A549 (cell line): ENCODE data around the gene MRPL30. TPM values are rescaled to one million over a fixed set of nuclear protein-coding genes. Genes with fewer than 3 reads are reported as not detected.

Source experiments
- ATAC-seq, 2 experiments: fragments of 200-7000 bp in 1 of 2; fragments of >200 bp in 1 of 2; cut with Nextera tagmentation in 1 of 2; cut with Tn5 transposase in 1 of 2; 3 replicates each; pipeline versions ENCODE4 v1.8.0 to v1.9.1; 2018 to 2020; ENCODE audit warnings: mild to moderate bottlenecking in 1 of 2, moderate library complexity in 1 of 2
- CTCF ChIA-PET: fragments of 300-600 bp; sonication (Branson Sonifier 250); formaldehyde crosslinking; extraction: SDS; loops from one replicate; lab custom pipeline; 2021; ENCODE audit warnings: antibody characterized with exemption, inconsistent platforms; lab: Yijun Ruan, JAX
- POLR2A ChIA-PET: fragments of 350-600 bp; formaldehyde crosslinking; extraction: SDS; loops from one replicate; lab custom pipeline; 2021; ENCODE audit warnings: antibody characterized with exemption, inconsistent platforms; lab: Yijun Ruan, JAX
- DNase-seq, 2 experiments: peaks; one replicate each; pipeline versions ENCODE4 v3.0.0 to v3.0.0-alpha.2; 2011 to 2016; ENCODE audit warnings: low read depth in 1 of 2, low spot score in 1 of 2
- FAIRE-seq: peaks from 2 replicates; lab custom pipeline; 2011; peaks lifted over from hg19 to GRCh38; lab: Jason Lieb, UNC
- H3K27ac ChIP-seq, 2 experiments: fragments of >200 bp; sonication (Bioruptor Twin); formaldehyde crosslinking; 3 replicates each; pipeline ENCODE4 v1.5.1; 2016 to 2017
- H3K4me1 ChIP-seq: fragments of >200 bp; sonication (Bioruptor Twin); formaldehyde crosslinking; 3 replicates; pipeline ENCODE4 v1.6.1; 2016
- H3K4me2 ChIP-seq: fragments of >200 bp; sonication (Bioruptor Twin); formaldehyde crosslinking; 3 replicates; pipeline ENCODE4 v1.6.1; 2016
- H3K4me3 ChIP-seq: fragments of >200 bp; sonication (Bioruptor Twin); formaldehyde crosslinking; 3 replicates; pipeline ENCODE4 v1.5.1; 2016
- H3K9me3 ChIP-seq: fragments of >200 bp; sonication (Bioruptor Twin); formaldehyde crosslinking; 3 replicates; pipeline ENCODE4 v1.6.1; 2016
- CBX8 ChIP-seq: fragments of 200-600 bp; sonication (generic); IDR thresholded peaks from 2 replicates; pipeline ENCODE4 v1.6.1; 2016
- CHD2 ChIP-seq: fragments of 150-350 bp; IDR thresholded peaks from 2 replicates; pipeline ENCODE4 v1.6.1; 2014; ENCODE audit warnings: low read length; ENCODE audit not compliant: partially characterized antibody
- CHD4 ChIP-seq: fragments of 200-600 bp; sonication (generic); IDR thresholded peaks from 2 replicates; pipeline ENCODE4 v1.6.1; 2016; ENCODE audit warnings: antibody characterized with exemption, mild to moderate bottlenecking, borderline replicate concordance
- EHF ChIP-seq: fragments of 250-450 bp; sonication (Bioruptor Pico); IDR thresholded peaks from 2 replicates; pipeline ENCODE4 v1.5.0; 2020; ENCODE audit warnings: mild to moderate bottlenecking
- EP300 ChIP-seq, 2 experiments: fragments of >200 bp; sonication (Bioruptor Twin); formaldehyde crosslinking; IDR thresholded peaks; 2 replicates in 1 of 2; 3 replicates in 1 of 2; pipeline ENCODE4 v1.6.1; 2016 to 2017
- ESRRA ChIP-seq: fragments of 150-350 bp; IDR thresholded peaks from 2 replicates; pipeline ENCODE4 v1.6.1; 2014; ENCODE audit warnings: mild to moderate bottlenecking, low read length, borderline replicate concordance
- FOSL2 ChIP-seq, 2 experiments: fragments of 450-650 bp in 1 of 2; fragments of >200 bp in 1 of 2; sonication (Bioruptor Twin) in 1 of 2; formaldehyde crosslinking; IDR thresholded peaks; 2 replicates each; pipeline versions ENCODE4 v1.5.0 to v1.6.1; 2016 to 2020; ENCODE audit warnings: mild to moderate bottlenecking in 1 of 2, moderate library complexity in 1 of 2
- HEYL ChIP-seq: fragments of 250-450 bp; sonication (Bioruptor Pico); IDR thresholded peaks from 2 replicates; pipeline ENCODE4 v1.8.0; 2021; ENCODE audit warnings: mild to moderate bottlenecking, moderate library complexity
- HOXB5 ChIP-seq: fragments of 250-450 bp; sonication (Bioruptor Pico); IDR thresholded peaks from 2 replicates; pipeline ENCODE4 v1.5.0; 2020; ENCODE audit warnings: mild to moderate bottlenecking, moderate library complexity
- MYC ChIP-seq: IDR thresholded peaks from 2 replicates; pipeline ENCODE4 v1.6.1; 2012; ENCODE audit warnings: mild to moderate bottlenecking, inconsistent platforms, low read length, improper control_type of control experiment, borderline replicate concordance
- NFE2L2 ChIP-seq: fragments of 150-350 bp; conservative IDR thresholded peaks from 2 replicates; pipeline ENCODE4 v1.6.1; 2014; ENCODE audit warnings: low read length
- NPAS2 ChIP-seq: fragments of 250-450 bp; sonication (Bioruptor Pico); IDR thresholded peaks from 2 replicates; pipeline ENCODE4 v1.8.0; 2022; ENCODE audit warnings: mild to moderate bottlenecking, moderate library complexity, borderline replicate concordance
- PHF8 ChIP-seq: fragments of 200-600 bp; sonication (generic); IDR thresholded peaks from 2 replicates; pipeline ENCODE4 v1.6.1; 2016; ENCODE audit warnings: low read depth, mild to moderate bottlenecking, antibody characterized with exemption, moderate library complexity, borderline replicate concordance
- RNF2 ChIP-seq: fragments of 200-600 bp; sonication (generic); IDR thresholded peaks from 2 replicates; pipeline ENCODE4 v1.6.1; 2016; ENCODE audit warnings: low read depth, mild to moderate bottlenecking, antibody characterized with exemption, moderate library complexity, borderline replicate concordance
- ZC3H11A ChIP-seq: fragments of 450-650 bp; IDR thresholded peaks from 2 replicates; pipeline ENCODE4 v1.6.1; 2014; ENCODE audit warnings: antibody characterized with exemption, mild to moderate bottlenecking
- ZFP36 ChIP-seq: fragments of 450-650 bp; IDR thresholded peaks from 2 replicates; pipeline ENCODE4 v1.6.1; 2014; ENCODE audit warnings: borderline replicate concordance; ENCODE audit not compliant: partially characterized antibody
- ZSCAN20 ChIP-seq: fragments of 250-450 bp; sonication (Bioruptor Pico); IDR thresholded peaks from 2 replicates; pipeline ENCODE4 v1.8.0; 2022; ENCODE audit warnings: mild to moderate bottlenecking, moderate library complexity
- WGBS: methylation state at CpG from one replicate; pipeline ENCODE4 v1.1.6; 2017; ENCODE audit errors: missing lambda C conversion rate; 5-methylcytosine and 5-hydroxymethylcytosine counted together
- polyA plus RNA-seq, 4 experiments: library from polyadenylated mRNA; depleted of rRNA in 3 of 4; stranded (reverse); fragments of >200 nt; fragmentation: RNase III in 1 of 4; extraction: RNeasy Plus Mini Kit Qiagen cat#74134 plus additional on column Dnase treatment in 1 of 4; gene quantifications; 2 replicates in 3 of 4; 3 replicates in 1 of 4; pipeline ENCODE4 v1.2.3, GENCODE V29; 2011 to 2017
- TF ChIP-seq, protein P1 (sequence below): fragments of 250-450 bp; sonication (Bioruptor Pico); IDR thresholded peaks from 2 replicates; pipeline ENCODE4 v1.5.0; 2021; ENCODE audit warnings: mild to moderate bottlenecking, moderate library complexity, borderline replicate concordance
- TF ChIP-seq, protein P2 (sequence below): fragments of >200 bp; sonication (Bioruptor Twin); formaldehyde crosslinking; IDR thresholded peaks from 3 replicates; pipeline ENCODE4 v1.6.1; 2016
- TF ChIP-seq, protein P3 (sequence below): IDR thresholded peaks from 2 replicates; pipeline ENCODE4 v1.6.1; 2012; ENCODE audit warnings: low read depth, borderline replicate concordance
- TF ChIP-seq, protein P4 (sequence below): IDR thresholded peaks from 2 replicates; pipeline ENCODE4 v1.6.1; 2012
- TF ChIP-seq, protein P5 (sequence below): fragments of 200-600 bp; sonication (generic); IDR thresholded peaks from 2 replicates; pipeline ENCODE4 v1.6.1; 2016; ENCODE audit warnings: antibody characterized with exemption, mild to moderate bottlenecking, moderate library complexity

MRPL30 gene
- polyA plus RNA-seq, 2 of the 4 experiments (the other 2 are of a cell fraction), result 40.0 to 43.5 TPM

DNA sequence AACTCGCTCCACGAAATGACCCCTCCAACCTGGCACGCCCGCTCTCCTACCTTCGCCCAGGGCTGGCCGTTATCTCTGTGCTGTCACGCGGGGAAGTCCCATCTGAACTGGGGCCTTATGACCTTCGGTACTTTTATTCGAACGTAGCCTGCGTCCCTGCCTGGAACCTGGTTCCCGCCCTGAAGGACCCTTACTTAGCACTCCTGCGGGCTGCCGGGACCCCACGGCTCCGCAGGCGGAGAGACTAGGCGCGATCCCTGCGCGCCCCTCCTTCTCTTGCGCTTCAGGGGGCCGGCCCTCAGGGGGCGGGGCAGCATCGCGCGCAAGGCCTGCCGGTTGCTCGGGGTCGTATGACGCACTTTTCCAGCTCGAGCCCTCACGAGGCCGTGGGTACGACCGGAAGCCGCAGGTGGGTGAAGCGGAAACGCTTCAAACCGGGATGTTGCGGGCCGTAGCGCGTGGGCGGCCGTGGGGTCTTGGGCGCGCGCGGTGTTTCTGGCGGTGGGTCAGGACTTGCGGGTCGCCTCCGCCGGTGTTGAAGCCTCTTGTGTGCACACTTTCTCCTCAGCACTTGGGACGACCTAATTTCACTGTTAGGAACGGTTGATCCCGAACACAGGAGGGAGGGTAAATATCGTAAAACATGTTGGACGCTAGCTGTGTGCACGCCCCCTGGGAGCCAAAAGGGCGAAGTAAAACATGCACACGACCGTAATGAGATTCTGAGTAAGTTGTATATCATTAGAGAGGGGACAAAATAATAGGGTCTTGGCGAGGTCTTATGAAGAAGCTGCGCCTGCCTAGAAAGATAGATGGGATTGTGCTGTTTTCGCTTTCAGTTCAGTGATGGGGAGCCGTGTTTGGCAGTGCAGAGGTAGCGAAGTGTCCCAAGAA, 26.1 kb upstream of the MRPL30 start, which contains the start of the genes LIPT1 and TSGA10 (continued):
- no peak for TF ChIP-seq RNF2
- TF ChIP-seq, protein P1, sequence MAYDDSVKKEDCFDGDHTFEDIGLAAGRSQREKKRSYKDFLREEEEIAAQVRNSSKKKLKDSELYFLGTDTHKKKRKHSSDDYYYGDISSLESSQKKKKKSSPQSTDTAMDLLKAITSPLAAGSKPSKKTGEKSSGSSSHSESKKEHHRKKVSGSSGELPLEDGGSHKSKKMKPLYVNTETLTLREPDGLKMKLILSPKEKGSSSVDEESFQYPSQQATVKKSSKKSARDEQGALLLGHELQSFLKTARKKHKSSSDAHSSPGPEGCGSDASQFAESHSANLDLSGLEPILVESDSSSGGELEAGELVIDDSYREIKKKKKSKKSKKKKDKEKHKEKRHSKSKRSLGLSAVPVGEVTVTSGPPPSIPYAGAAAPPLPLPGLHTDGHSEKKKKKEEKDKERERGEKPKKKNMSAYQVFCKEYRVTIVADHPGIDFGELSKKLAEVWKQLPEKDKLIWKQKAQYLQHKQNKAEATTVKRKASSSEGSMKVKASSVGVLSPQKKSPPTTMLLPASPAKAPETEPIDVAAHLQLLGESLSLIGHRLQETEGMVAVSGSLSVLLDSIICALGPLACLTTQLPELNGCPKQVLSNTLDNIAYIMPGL (CRISPR knock-in tag), result no peak
- no peak for TF ChIP-seq EHF (CRISPR knock-in tag)
- TF ChIP-seq, all 56 proteins: peak for 12

DNA sequence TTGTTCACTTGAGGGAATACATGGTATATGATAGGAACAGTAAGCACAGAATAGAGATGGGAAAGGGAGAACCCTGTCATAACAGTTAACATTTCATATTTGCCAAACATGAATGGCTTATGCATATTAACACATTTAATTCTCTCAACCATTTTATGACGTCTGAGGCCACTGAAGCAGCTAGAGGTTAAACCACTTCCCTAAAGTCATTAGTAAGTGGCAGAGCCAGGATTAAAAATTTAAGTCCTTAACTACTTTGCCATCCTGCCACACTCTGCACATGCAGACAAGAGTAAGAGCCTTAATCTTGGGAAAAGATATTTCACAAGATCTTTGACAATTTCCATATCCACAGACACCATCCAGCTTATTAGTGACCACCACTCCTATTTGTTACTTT, 24.1 kb upstream of the MRPL30 start:
- POLR2A ChIA-PET, result no interaction called here

DNA sequence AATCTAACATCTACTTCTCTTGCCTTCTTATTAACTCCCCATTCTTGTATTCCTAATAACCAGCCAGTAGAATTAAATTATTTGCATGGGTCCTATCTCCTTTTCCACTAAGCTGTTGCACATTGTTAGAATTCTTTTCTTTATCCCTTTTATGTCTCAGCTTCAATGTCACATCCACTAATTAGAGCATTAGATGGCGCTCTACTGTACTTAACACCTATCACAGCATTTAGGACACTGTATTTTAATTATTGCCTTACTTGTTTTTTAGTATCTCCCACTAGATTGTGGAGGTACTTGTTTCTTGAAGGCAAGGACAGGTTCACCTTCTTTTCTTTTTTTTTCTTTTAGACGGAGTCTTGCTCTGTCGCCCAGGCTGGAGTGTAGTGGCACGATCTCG, 22.4 kb upstream of the MRPL30 start:
- 95% methylated on average over 5 of the region's 5 CpGs for WGBS
- FAIRE-seq (no peak), ATAC-seq (no peak), DNase-seq (no peak)
- H3K9me3 ChIP-seq, result no peaks in the 10 kb centered on the region
- H3K4me3 ChIP-seq, result no peak overlapping the region
- CTCF ChIA-PET, result interaction anchor here (1.9 kb wide), 1 partner anchor 14 kb away, joined by 6 read pairs; no protein-coding TSS in a partner anchor
- POLR2A ChIA-PET, result no interaction called here
- H3K4me2 ChIP-seq, result no peak overlapping the region
- H3K27ac ChIP-seq, result no peak overlapping the region
- H3K4me1 ChIP-seq, result peaks cover 9% of the 10 kb centered on the region; the same call in 1 of the 3 replicates
- TF ChIP-seq ZFP36 (no peak), ZC3H11A (no peak), ESRRA (no peak), ZSCAN20 (CRISPR knock-in tag) (no peak), CBX8 (no peak), FOSL2 (IDR thresholded peaks at IDR 0.05) (no peak), FOSL2 (CRISPR knock-in tag; IDR thresholded peaks at IDR 0.05) (no peak), HOXB5 (CRISPR knock-in tag) (no peak)
- TF ChIP-seq, protein P2, sequence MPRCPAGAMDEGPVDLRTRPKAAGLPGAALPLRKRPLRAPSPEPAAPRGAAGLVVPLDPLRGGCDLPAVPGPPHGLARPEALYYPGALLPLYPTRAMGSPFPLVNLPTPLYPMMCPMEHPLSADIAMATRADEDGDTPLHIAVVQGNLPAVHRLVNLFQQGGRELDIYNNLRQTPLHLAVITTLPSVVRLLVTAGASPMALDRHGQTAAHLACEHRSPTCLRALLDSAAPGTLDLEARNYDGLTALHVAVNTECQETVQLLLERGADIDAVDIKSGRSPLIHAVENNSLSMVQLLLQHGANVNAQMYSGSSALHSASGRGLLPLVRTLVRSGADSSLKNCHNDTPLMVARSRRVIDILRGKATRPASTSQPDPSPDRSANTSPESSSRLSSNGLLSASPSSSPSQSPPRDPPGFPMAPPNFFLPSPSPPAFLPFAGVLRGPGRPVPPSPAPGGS, result no peak
- TF ChIP-seq, protein P3, sequence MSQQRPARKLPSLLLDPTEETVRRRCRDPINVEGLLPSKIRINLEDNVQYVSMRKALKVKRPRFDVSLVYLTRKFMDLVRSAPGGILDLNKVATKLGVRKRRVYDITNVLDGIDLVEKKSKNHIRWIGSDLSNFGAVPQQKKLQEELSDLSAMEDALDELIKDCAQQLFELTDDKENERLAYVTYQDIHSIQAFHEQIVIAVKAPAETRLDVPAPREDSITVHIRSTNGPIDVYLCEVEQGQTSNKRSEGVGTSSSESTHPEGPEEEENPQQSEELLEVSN, result no peak
- TF ChIP-seq, protein P4, sequence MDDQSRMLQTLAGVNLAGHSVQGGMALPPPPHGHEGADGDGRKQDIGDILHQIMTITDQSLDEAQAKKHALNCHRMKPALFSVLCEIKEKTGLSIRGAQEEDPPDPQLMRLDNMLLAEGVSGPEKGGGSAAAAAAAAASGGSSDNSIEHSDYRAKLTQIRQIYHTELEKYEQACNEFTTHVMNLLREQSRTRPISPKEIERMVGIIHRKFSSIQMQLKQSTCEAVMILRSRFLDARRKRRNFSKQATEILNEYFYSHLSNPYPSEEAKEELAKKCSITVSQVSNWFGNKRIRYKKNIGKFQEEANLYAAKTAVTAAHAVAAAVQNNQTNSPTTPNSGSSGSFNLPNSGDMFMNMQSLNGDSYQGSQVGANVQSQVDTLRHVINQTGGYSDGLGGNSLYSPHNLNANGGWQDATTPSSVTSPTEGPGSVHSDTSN, result no peak

More for the DNA sequence above, 24.1 kb upstream of the MRPL30 start:
- ATAC-seq (no peak), DNase-seq (no peak), FAIRE-seq (no peak)
- H3K4me1 ChIP-seq, result peaks cover 10% of the 10 kb centered on the region; the same call in 1 of the 3 replicates
- 77% methylated on average over 1 of the region's 1 CpG for WGBS
- H3K9me3 ChIP-seq, result no peaks in the 10 kb centered on the region
- no peak overlapping the region for H3K4me3 ChIP-seq
- no peak overlapping the region for H3K4me2 ChIP-seq
- TF ChIP-seq CHD2 (no peak), ZSCAN20 (CRISPR knock-in tag) (no peak), ESRRA (no peak), MYC (no peak), CHD4 (no peak), NFE2L2 (no peak), PHF8 (no peak), EP300 (IDR thresholded peaks at IDR 0.05) (no peak), HEYL (CRISPR knock-in tag) (no peak), NPAS2 (CRISPR knock-in tag) (no peak)
- TF ChIP-seq, protein P1 (CRISPR knock-in tag), result no peak
- TF ChIP-seq, protein P5, sequence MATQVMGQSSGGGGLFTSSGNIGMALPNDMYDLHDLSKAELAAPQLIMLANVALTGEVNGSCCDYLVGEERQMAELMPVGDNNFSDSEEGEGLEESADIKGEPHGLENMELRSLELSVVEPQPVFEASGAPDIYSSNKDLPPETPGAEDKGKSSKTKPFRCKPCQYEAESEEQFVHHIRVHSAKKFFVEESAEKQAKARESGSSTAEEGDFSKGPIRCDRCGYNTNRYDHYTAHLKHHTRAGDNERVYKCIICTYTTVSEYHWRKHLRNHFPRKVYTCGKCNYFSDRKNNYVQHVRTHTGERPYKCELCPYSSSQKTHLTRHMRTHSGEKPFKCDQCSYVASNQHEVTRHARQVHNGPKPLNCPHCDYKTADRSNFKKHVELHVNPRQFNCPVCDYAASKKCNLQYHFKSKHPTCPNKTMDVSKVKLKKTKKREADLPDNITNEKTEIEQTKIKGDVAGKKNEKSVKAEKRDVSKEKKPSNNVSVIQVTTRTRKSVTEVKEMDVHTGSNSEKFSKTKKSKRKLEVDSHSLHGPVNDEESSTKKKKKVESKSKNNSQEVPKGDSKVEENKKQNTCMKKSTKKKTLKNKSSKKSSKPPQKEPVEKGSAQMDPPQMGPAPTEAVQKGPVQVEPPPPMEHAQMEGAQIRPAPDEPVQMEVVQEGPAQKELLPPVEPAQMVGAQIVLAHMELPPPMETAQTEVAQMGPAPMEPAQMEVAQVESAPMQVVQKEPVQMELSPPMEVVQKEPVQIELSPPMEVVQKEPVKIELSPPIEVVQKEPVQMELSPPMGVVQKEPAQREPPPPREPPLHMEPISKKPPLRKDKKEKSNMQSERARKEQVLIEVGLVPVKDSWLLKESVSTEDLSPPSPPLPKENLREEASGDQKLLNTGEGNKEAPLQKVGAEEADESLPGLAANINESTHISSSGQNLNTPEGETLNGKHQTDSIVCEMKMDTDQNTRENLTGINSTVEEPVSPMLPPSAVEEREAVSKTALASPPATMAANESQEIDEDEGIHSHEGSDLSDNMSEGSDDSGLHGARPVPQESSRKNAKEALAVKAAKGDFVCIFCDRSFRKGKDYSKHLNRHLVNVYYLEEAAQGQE, result no peak
- CTCF ChIA-PET, result interaction anchor here (1.4 kb wide), 1 partner anchor 507 kb away, joined by 3 read pairs; no protein-coding TSS in a partner anchor
- no peak overlapping the region for H3K27ac ChIP-seq
